ENCODE measurements around the gene TSPAN11. TPM values are rescaled to one million over a fixed set of nuclear protein-coding genes. Genes with fewer than 3 reads are reported as not detected.

TSPAN11 gene
- total RNA-seq, 4 donors from 2014 or later: 0.12 to 1.4 (median 1.2) TPM

DNA sequence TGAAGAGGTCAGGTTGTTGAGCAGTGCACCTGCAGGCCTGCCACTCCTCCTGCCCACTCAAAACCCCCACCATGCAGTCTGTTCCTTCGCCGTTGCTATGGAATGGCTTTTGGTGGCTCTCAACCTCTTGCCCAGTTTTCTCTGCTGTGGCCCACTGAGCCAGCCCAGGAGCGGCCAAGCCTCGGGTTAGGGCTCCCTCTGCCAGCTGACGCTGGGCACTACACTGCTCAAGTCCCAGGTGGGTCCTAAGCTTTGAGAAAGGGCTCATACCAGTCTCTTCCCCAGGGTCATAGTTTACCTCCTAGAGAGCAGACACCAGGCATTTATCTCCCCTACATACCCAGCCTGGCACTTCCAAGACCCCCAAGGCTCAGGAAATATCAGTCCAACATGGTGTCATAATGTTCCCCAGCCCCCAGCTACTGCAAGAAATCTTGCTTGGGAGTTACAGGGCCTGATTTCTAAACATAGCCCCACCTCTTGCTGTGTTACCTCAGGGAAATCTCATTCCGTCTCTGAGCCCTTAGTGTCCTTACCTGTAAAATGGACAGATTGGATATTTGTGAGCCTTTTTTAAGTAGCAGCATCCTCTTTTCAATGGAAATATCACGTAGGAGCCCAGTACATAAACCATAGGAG, 59.4 kb downstream of the TSPAN11 start:
- ATAC-seq (ENCODE audit: low FRiP score) (no peak), DNase-seq (ENCODE audit: low spot score) (no peak)
- TF ChIP-seq, protein P1, sequence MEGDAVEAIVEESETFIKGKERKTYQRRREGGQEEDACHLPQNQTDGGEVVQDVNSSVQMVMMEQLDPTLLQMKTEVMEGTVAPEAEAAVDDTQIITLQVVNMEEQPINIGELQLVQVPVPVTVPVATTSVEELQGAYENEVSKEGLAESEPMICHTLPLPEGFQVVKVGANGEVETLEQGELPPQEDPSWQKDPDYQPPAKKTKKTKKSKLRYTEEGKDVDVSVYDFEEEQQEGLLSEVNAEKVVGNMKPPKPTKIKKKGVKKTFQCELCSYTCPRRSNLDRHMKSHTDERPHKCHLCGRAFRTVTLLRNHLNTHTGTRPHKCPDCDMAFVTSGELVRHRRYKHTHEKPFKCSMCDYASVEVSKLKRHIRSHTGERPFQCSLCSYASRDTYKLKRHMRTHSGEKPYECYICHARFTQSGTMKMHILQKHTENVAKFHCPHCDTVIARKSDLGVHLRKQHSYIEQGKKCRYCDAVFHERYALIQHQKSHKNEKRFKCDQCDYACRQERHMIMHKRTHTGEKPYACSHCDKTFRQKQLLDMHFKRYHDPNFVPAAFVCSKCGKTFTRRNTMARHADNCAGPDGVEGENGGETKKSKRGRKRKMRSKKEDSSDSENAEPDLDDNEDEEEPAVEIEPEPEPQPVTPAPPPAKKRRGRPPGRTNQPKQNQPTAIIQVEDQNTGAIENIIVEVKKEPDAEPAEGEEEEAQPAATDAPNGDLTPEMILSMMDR (IDR thresholded peaks at IDR 0.05): no peak

GRCh38 chr12:30988086-30988485, 61.5 kb downstream of the TSPAN11 start:
- TF ChIP-seq, protein P1 (IDR thresholded peaks at IDR 0.05): no peak
- no peak for DNase-seq (ENCODE audit: low spot score)
- ATAC-seq (ENCODE audit: low FRiP score): no peak

GRCh38 chr12:30988646-30989286, 62.2 kb downstream of the TSPAN11 start:
- TF ChIP-seq, protein P1 (IDR thresholded peaks at IDR 0.05): no peak
- DNase-seq (ENCODE audit: low spot score) (no peak), ATAC-seq (ENCODE audit: low FRiP score) (no peak)

- no peak for DNase-seq (ENCODE audit: low spot score)
- no peak for ATAC-seq (ENCODE audit: low FRiP score)
- TF ChIP-seq, protein P1 (IDR thresholded peaks at IDR 0.05): no peak
Measured at GRCh38 chr12:30989754-30990153, 63.2 kb downstream of the TSPAN11 start.

GRCh38 chr12:30990316-30990715, 63.8 kb downstream of the TSPAN11 start:
- TF ChIP-seq, protein P1 (IDR thresholded peaks at IDR 0.05): no peak
- no peak for ATAC-seq (ENCODE audit: low FRiP score)
- no peak for DNase-seq (ENCODE audit: low spot score)

DNA sequence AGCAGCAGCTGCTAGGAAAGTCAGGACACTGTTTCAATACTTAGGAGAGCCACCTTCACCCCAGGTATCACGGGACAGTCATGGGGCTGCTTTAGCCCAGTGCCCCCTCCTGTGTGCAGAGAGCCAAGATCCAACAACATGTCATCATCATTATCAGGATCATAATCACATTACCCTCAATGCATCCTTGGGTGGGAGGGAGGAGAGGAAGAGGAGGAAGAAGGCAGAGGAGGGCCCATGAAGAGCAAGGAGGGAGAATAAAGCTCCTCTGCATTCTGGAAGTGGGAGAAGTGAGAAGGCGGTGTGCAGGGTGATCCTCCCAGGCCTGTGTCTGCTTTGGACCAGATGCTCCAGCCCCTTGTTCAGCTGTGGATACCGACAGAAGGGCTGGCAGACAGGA, 64.2 kb downstream of the TSPAN11 start:
- DNase-seq (ENCODE audit: low spot score): no peak
- ATAC-seq (ENCODE audit: low FRiP score): no peak
- TF ChIP-seq, protein P1 (IDR thresholded peaks at IDR 0.05): no peak

DNA sequence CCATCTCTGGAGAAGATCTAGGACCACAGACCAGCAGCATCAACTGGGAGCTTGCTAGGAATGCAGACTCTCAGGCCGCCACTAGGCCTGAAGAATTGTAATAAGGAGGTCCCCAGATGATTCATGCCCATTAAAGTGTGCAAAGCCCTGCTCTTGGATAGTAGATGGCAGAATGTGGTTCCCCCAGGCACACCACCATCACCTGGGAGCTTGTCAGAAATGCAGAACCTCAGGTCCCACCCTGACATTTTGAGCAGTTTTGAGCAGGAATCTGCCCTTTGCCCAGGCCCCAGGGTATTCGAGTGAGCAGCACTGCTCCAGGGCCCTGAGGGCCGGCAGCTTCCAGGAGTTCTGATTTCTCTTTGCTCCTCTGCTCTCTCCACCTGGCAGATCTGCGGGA, 64.9 kb downstream of the TSPAN11 start:
- TF ChIP-seq, protein P1 (IDR thresholded peaks at IDR 0.05): no peak
- no peak for DNase-seq (ENCODE audit: low spot score)
- no peak for ATAC-seq (ENCODE audit: low FRiP score)
